NB4 (cell line): Measurements from ENCODE around the gene LRRC4C.

ENCODE experiments used
- CTCF ChIP-seq: IDR thresholded peaks from one replicate; pipeline ENCODE4 v1.5.1; 2012; ENCODE audit warnings: low read depth, low read length
- MAX ChIP-seq: IDR thresholded peaks from 2 replicates; pipeline ENCODE4 v1.6.1; 2011; ENCODE audit warnings: low read depth, low read length
- MYC ChIP-seq: IDR thresholded peaks from 2 replicates; pipeline ENCODE4 v1.6.1; 2011; ENCODE audit warnings: low read depth, low read length
- POLR2A ChIP-seq: IDR thresholded peaks from 2 replicates; pipeline ENCODE4 v1.6.1; 2011; ENCODE audit warnings: mild to moderate bottlenecking; ENCODE audit not compliant: insufficient read length; ENCODE audit errors: extremely low read depth

- TF ChIP-seq CTCF: no peak
- TF ChIP-seq POLR2A: no peak
- TF ChIP-seq MAX: no peak
- no peak for TF ChIP-seq MYC
Measured at GRCh38 chr11:41121600-41121999, 337.9 kb downstream of the LRRC4C start.
